Suprapubic skin (tissue), 4 donors: ENCODE measurements around the gene KCTD17.

ENCODE experiments used
- CTCF ChIP-seq, 2 donors: fragments of 200-600 bp in 1 of 2; fragments of 450-650 bp in 1 of 2; sonication (generic) in 1 of 2; IDR thresholded peaks; one replicate each; pipeline ENCODE4 v1.5.1; 2016 to 2019; ENCODE audit warnings: antibody characterized with exemption in 2 of 2, mild to moderate bottlenecking in 1 of 2, moderate library complexity in 1 of 2
- EP300 ChIP-seq: sonication (generic); formaldehyde crosslinking; IDR thresholded peaks from one replicate; pipeline ENCODE4 v1.6.1; 2017; ENCODE audit warnings: antibody characterized with exemption
- POLR2A ChIP-seq, 2 donors: fragments of 450-650 bp; IDR thresholded peaks; one replicate each; pipeline ENCODE4 v1.6.1; 2017; ENCODE audit warnings: antibody characterized with exemption in 2 of 2, mild to moderate bottlenecking in 2 of 2, moderate library complexity in 2 of 2
- POLR2AphosphoS5 ChIP-seq, 3 donors: sonication (generic); formaldehyde crosslinking; IDR thresholded peaks; one replicate each; pipeline ENCODE4 v1.6.1; 2017; ENCODE audit warnings: antibody characterized with exemption in 3 of 3

- TF ChIP-seq CTCF (IDR thresholded peaks at IDR 0.05) (no peak), POLR2A (IDR thresholded peaks at IDR 0.05) (no peak), EP300 (no peak), POLR2AphosphoS5 (IDR thresholded peaks at IDR 0.05) (no peak)
Measured at GRCh38 chr22:37107816-37108621, 56.5 kb downstream of the KCTD17 start.
